GM23338 (cell line): ENCODE measurements around the gene PRKAR1A.

Source experiments
- EZH2 ChIP-seq: fragments of 200-600 bp; sonication (generic); IDR thresholded peaks from one replicate; pipeline ENCODE4 v1.8.0; 2017; ENCODE audit warnings: antibody characterized with exemption, mild to moderate bottlenecking, low read depth; ENCODE audit not compliant: unreplicated experiment
- EZH2phosphoT487 ChIP-seq: fragments of 200-600 bp; sonication (generic); IDR thresholded peaks from one replicate; pipeline ENCODE4 v1.8.1; 2018; ENCODE audit warnings: antibody characterized with exemption; ENCODE audit not compliant: unreplicated experiment
- NANOG ChIP-seq: IDR thresholded peaks from 2 replicates; pipeline ENCODE4 v1.6.1; 2016; ENCODE audit warnings: antibody characterized with exemption, borderline replicate concordance
- POLR2AphosphoS5 ChIP-seq: IDR thresholded peaks from 2 replicates; pipeline ENCODE4 v1.6.1; 2016; ENCODE audit warnings: antibody characterized with exemption, low read depth
- ZNF331 ChIP-seq: fragments of 250-450 bp; sonication (Bioruptor Pico); IDR thresholded peaks from 2 replicates; pipeline ENCODE4 v1.5.0; 2020; ENCODE audit warnings: low read depth, mild to moderate bottlenecking, moderate library complexity
- TF ChIP-seq, protein P1 (sequence below), 2 experiments: fragments of 200-600 bp in 1 of 2; sonication (generic) in 1 of 2; conservative IDR thresholded peaks; 2 replicates each; pipeline versions ENCODE4 v1.5.1 to v1.6.1; 2016 to 2017; ENCODE audit warnings: antibody characterized with exemption in 2 of 2, low read depth in 2 of 2, mild to moderate bottlenecking in 2 of 2, moderate library complexity in 1 of 2
- TF ChIP-seq, protein P2 (sequence below): IDR thresholded peaks from one replicate; pipeline ENCODE4 v1.6.1; 2018; ENCODE audit warnings: antibody characterized with exemption; ENCODE audit not compliant: unreplicated experiment

DNA sequence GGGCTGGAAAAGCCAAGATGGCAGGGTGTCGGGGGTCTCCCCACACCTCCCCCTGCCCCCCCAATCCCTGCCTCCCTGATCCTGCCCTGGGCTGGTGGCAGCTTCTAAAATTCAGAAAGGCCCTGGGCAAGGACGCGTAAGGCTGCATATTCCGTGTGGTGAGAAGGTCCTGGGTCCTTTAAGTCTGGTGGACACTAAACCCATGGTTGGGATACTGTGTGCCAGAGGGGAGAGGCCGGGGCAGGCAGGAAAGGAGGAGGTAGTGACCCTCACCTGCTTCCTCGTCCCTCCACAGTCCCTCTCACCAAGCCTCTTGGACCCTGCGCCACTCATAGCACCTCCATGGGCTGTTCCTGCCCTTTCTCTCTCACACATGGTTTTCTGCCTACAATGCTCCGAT lies 28.8 kb downstream of the PRKAR1A start:
- TF ChIP-seq POLR2AphosphoS5 (no peak), EZH2 (no peak), EZH2phosphoT487 (no peak), ZNF331 (CRISPR knock-in tag) (no peak), NANOG (no peak)
- TF ChIP-seq, protein P1, sequence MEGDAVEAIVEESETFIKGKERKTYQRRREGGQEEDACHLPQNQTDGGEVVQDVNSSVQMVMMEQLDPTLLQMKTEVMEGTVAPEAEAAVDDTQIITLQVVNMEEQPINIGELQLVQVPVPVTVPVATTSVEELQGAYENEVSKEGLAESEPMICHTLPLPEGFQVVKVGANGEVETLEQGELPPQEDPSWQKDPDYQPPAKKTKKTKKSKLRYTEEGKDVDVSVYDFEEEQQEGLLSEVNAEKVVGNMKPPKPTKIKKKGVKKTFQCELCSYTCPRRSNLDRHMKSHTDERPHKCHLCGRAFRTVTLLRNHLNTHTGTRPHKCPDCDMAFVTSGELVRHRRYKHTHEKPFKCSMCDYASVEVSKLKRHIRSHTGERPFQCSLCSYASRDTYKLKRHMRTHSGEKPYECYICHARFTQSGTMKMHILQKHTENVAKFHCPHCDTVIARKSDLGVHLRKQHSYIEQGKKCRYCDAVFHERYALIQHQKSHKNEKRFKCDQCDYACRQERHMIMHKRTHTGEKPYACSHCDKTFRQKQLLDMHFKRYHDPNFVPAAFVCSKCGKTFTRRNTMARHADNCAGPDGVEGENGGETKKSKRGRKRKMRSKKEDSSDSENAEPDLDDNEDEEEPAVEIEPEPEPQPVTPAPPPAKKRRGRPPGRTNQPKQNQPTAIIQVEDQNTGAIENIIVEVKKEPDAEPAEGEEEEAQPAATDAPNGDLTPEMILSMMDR (conservative IDR thresholded peaks at IDR 0.05; ENCODE audit: low read depth in 2 of 2) = no peak
- TF ChIP-seq, protein P2, sequence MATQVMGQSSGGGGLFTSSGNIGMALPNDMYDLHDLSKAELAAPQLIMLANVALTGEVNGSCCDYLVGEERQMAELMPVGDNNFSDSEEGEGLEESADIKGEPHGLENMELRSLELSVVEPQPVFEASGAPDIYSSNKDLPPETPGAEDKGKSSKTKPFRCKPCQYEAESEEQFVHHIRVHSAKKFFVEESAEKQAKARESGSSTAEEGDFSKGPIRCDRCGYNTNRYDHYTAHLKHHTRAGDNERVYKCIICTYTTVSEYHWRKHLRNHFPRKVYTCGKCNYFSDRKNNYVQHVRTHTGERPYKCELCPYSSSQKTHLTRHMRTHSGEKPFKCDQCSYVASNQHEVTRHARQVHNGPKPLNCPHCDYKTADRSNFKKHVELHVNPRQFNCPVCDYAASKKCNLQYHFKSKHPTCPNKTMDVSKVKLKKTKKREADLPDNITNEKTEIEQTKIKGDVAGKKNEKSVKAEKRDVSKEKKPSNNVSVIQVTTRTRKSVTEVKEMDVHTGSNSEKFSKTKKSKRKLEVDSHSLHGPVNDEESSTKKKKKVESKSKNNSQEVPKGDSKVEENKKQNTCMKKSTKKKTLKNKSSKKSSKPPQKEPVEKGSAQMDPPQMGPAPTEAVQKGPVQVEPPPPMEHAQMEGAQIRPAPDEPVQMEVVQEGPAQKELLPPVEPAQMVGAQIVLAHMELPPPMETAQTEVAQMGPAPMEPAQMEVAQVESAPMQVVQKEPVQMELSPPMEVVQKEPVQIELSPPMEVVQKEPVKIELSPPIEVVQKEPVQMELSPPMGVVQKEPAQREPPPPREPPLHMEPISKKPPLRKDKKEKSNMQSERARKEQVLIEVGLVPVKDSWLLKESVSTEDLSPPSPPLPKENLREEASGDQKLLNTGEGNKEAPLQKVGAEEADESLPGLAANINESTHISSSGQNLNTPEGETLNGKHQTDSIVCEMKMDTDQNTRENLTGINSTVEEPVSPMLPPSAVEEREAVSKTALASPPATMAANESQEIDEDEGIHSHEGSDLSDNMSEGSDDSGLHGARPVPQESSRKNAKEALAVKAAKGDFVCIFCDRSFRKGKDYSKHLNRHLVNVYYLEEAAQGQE = no peak
